ENCODE data around the gene EDIL3.

DNA sequence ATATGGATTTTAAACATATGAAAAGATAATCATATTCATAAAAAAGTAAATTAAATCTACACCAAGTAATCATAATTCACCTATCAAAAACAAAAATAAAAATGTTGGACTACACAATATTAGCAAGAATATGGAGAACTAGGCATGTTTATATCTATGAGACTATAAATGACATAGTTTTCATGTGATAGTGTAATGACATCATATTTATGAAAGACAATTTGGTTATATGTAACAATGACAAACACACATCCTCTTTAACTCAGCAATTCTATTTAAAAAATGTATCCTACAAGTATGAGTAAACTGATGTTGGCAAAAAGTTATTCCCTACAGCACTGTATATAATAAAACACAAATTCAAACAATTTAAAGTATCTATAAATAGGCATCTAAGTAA lies 312.3 kb downstream of the EDIL3 start:
- TF ChIP-seq, protein P1, sequence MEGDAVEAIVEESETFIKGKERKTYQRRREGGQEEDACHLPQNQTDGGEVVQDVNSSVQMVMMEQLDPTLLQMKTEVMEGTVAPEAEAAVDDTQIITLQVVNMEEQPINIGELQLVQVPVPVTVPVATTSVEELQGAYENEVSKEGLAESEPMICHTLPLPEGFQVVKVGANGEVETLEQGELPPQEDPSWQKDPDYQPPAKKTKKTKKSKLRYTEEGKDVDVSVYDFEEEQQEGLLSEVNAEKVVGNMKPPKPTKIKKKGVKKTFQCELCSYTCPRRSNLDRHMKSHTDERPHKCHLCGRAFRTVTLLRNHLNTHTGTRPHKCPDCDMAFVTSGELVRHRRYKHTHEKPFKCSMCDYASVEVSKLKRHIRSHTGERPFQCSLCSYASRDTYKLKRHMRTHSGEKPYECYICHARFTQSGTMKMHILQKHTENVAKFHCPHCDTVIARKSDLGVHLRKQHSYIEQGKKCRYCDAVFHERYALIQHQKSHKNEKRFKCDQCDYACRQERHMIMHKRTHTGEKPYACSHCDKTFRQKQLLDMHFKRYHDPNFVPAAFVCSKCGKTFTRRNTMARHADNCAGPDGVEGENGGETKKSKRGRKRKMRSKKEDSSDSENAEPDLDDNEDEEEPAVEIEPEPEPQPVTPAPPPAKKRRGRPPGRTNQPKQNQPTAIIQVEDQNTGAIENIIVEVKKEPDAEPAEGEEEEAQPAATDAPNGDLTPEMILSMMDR (IDR thresholded peaks at IDR 0.05 in 4 of 5, conservative IDR thresholded peaks at IDR 0.05 in 1 of 5), result no peak
- no peak for TF ChIP-seq POLR2A (IDR thresholded peaks at IDR 0.05)
